GM10266 (cell line): ENCODE results near the gene EVX1.

Source experiments
- DNase-seq: peaks from one replicate; pipeline ENCODE4 v3.0.0; 2012; ENCODE audit errors: extremely low spot score
- TF ChIP-seq, protein P1 (sequence below): IDR thresholded peaks from 2 replicates; pipeline ENCODE4 v1.5.1; 2012; ENCODE audit warnings: mild to moderate bottlenecking, low read depth; ENCODE audit not compliant: control insufficient read depth, insufficient read depth; ENCODE audit errors: missing control alignments

Gene EVX1

DNA sequence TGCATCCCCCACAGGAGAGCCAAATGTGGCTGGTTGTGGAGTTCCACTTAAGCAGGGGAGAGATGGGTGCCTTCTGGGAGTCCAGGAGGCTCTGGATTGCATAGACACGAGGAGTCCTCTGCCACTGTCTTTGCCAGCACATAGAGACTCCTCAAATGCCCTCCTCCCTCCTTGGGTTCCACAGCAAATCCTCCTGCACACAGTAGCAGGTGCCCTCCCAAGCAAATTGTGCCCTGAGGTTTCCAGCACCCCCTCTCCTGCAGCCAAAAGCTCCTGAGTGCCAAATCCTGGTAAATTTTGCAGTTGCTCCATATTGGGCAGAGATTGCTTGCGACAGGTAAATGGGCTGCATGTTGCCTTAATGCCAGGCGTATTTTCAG is 5.8 kb downstream of the EVX1 start:
- TF ChIP-seq, protein P1, sequence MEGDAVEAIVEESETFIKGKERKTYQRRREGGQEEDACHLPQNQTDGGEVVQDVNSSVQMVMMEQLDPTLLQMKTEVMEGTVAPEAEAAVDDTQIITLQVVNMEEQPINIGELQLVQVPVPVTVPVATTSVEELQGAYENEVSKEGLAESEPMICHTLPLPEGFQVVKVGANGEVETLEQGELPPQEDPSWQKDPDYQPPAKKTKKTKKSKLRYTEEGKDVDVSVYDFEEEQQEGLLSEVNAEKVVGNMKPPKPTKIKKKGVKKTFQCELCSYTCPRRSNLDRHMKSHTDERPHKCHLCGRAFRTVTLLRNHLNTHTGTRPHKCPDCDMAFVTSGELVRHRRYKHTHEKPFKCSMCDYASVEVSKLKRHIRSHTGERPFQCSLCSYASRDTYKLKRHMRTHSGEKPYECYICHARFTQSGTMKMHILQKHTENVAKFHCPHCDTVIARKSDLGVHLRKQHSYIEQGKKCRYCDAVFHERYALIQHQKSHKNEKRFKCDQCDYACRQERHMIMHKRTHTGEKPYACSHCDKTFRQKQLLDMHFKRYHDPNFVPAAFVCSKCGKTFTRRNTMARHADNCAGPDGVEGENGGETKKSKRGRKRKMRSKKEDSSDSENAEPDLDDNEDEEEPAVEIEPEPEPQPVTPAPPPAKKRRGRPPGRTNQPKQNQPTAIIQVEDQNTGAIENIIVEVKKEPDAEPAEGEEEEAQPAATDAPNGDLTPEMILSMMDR, result no peak
- no peak for DNase-seq

- peak; percentile 15 for DNase-seq
- TF ChIP-seq, protein P1, result no peak
Observed at GRCh38 chr7:27248911-27249723, 6.5 kb downstream of the EVX1 start.

DNA sequence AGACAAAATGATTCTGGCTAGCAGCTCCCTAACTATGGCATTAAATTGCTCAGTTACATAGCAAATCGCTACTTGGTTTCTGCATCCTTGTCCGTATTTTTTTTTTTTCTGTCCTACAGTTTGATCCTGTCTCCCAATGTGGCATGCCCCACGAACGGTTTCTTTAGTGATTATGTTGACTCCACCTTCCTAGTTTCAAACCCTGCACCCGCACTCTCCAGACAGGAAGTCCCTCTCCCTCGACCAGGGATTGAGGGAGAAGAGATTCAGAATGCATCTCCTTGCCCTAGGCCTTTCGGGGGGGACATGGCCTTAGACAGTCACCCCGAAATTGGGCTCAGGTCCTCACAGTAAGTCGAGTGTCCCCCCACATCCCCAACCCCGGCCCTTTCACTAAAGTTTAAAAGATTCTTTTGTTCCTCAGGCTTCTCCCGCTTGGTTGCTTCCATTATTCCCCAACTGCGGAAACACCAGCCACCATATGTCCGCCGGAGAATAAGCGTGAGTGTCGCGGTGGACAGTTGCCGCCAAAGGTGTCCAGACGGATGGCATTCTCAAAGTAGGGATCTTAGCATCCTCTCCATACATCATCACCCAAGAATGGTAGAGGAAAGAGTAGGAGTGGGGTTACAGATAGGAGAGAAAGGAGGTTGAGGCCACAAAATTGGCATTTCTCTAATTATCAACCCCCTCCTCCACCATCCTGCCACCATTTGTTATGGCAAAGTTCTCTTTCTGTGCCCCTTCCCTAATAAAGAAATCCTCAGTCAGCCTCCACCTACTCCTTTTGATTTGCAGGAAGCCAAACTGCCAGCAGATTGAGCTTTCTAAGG is 7.3 kb downstream of the EVX1 start:
- DNase-seq, result no peak
- TF ChIP-seq, protein P1, result no peak

- TF ChIP-seq, protein P1, result no peak
- DNase-seq, result no peak
Observed at GRCh38 chr7:27250557-27251070, 8.0 kb downstream of the EVX1 start.

DNA sequence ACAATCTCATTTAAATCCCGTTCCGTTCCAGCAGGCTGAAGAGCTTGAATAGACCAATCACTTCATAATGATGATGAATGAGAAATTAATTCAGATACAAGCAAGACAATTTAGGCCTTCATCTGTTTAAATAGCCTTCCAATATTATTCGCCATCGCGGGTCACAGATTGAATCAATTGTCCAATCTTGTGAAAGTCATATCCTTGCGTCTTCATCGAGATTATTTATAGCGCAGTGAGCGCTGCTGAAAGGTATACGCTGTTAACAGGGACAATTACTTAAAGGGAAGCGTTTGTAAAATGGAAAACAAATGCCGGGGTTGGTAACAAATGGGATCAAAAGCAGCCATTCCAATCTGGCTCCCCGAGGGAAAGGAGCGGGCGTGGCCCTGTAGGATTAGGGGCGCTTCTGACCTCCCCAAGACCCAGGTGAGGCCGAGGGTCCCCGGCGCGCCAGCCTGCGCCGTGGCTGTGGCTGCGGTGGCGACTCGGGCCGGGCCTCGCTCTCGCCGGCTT is 8.6 kb downstream of the EVX1 start:
- TF ChIP-seq, protein P1, result no peak
- no peak for DNase-seq

DNA sequence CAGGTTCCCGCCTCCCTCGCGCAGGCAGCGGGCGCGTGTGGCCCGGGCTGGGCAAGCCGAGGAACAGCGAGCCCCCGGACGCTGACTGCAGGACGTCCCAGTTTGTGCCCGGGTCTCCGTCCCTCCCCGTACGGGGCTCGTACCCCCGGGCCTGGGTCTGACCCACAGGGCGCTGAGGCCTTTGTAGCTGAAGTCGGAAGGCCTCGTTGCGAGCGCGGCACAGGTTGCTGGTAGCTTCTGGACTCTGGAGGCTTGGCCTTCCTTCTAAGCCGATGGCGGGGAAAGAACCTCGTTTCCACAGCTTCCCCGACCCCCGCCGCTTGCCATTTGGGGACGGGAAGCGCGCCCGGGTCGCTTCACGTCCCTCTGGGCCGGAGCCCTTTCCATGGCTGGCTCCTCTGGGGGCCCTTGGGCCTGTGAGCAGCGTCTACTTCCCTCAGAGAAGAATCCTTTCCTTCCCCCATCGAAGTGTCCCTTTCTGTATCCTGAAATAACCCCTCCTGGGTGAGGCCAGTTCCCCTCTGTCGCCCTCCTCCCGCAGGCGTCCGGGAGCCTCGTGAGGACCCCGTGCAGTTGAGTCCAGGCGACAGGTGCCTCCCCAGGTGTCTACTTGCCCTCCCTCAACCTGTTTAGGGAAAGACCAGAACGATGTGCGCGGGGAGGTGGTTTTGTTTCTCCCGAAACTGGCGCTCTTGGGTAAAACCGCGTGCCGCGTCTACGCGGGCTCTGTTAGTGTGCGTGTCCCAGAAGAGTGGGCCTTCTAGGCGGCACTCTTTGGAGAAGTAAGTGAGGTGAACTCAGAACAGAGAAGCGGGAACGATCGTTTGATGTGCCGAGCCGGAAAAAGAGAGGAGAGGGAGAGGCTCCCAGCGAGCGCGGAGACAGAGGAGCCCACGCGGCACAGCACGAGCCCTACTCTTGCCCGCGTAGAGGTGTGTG is 9.3 kb downstream of the EVX1 start:
- TF ChIP-seq, protein P1, result no peak
- DNase-seq, result no peak
